CD4-positive, alpha-beta T cell treated with Interleukin-1 beta for 1 hour (primary cell): Measurements from ENCODE around the gene SLC25A24.
"Not testable (repeated sequence)": the region's sequence is repeated elsewhere in the genome, so short reads cannot be mapped to it uniquely, and the experiment has no call there.

Source experiments
- DNase-seq, 2 donors: peaks; one replicate each; pipeline ENCODE4 v3.0.0-alpha.2; 2020 to 2022

SLC25A24 gene

DNA sequence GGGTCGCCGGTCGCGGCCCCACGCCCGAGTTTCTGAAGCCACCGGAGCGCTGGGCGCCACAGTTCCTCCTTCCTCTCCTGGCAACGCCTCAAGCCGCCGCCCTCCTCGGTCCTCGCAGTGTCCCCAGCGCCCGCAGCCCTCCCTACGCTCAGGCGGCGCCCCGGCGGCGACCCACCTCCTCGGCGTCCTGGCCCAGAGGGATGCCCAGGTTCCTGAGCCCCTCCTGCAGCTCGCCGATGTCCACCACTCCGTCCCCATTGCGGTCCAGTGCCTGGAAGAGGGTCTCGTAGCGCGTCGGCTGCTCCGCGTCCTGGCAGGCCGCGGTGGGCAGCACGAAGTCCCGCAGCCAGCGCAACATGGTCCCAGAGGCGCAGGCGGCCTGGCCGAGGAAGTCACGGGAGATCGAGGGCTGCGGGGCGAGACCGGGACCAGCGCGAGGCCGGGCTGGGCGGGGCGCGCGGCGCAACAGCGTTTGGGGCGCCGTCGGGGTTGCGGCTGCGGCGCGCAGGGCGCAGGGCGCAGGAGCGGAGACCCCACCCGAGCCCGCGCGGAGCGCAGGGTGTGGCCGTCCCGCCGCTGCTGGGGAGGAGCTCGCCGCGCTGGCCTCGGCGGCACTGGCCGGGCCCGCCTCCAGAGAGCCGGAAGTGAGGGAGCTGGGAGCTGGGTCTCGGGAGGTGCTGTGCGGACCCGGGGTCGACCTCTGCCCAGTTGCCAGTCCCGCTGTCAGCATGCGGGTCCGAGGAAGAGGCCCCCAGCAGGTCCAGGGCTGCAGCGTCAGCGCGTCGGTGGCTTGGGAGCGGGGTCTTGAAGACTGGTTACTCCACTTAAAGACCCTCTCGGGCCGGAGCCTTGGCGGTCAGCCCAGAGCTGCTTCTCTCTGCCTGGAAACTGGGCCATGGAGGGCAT lies at the start of gene SLC25A24:
Gene SLC25A24, minus strand, starts transcription at position 563 of the 906 bp plus-strand sequence. Its CDS starts 205 bp downstream, at position 358.
- peak; percentile 76 to 77 for DNase-seq

DNA sequence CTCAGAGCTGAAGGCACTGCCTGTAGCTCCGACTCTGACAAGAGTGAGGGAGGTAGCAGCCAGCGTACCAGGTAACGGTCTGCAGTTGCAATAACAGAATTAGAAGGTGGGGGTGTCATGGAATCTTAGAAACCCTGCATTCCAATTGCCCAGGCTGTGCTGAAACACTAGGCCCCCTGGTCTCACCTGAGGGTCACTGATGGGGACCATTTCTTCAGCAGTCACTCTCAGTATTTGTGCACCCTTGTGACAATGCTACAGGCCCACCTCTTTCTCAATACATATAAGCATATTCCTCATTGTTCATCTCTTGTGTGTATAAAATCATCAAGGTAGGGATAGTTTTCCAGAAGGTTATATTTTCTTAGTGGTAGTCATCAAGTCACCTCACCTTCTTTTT lies 43.8 kb upstream of the SLC25A24 start, which contains the start of gene NBPF4:
Gene NBPF4, minus strand, starts transcription at position 101 of the 400 bp plus-strand sequence. CDS start 315 bp downstream, outside the sequence.
- not testable (repeated sequence) for DNase-seq

DNA sequence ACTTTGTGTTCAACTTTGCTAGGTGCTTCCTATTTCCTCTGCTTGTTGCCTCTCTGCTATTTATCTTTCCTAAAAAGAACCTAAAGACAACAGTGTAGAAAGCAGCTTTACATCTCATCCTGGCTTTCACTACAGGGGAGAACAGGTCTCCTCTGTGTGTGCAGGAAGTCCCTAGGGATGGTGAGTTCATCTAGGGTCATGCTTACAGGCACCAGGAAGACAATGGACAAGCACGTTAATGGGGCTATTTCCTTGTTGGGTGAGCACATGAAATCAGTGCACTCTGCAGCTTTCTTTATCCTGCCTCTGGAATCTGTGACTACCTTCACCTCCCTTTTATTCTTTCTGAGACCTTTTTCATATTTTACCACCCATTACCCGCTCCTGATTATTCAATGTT lies 39.3 kb upstream of the SLC25A24 start:
- not testable (repeated sequence) for DNase-seq

DNA sequence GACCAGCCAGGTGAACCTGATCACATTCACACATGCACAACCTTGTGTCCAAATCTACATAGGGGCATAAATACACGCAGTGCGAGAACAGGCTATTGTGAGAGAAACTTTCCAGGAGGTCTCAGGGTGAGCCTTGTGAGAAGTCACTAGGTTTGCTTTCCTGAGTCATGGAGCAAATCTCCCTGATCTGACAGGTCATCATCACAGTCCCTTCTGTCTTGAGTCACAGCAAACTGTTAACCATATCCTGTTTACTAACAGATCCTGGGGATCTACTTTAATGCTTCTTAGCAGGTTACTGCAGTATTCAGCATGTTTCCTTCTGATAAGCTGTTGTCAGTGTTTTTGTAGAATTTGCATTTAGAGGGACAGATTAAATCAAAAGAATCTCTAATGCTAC lies 35.2 kb upstream of the SLC25A24 start:
- not testable (repeated sequence) for DNase-seq

DNA sequence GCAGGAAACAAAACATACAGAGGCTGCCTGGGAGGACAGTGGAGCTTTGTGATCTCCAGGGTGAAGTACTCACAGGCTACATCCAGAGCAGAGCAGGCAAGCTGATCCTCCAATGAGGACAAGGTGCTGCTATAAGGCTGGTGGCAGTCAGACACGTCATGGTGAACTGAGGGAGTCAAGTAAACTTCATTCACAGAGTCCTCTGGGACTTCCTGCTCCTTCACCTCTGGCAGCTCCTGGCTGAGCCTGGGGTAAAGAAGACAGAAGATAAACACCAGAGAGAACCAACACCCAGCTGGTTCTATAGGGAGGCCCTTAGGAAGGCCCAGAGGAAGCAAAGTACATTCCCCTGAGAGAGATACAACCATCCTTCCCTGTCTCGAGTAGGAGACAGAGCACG lies 32.0 kb upstream of the SLC25A24 start:
- DNase-seq, result not testable (repeated sequence)

DNA sequence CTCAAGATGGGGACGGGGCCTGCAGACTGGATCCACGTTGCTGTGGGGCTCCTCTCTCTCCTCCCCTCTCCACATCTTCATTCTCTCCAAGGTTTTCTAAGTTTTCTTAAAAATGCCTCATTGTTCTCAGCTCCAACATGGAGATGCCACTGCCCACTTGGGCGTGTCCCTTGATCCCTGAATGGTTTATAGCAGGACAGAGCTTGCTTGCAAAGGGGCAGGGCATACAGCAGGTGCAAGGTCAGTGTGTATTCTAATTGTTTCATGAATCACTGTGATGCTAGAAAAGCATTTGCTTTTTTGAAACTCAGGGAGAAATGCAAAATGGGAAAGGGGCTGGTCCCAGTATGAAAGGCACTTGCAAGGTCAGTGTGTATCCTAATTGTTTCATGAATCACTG lies 29.8 kb upstream of the SLC25A24 start:
- not testable (repeated sequence) for DNase-seq

DNA sequence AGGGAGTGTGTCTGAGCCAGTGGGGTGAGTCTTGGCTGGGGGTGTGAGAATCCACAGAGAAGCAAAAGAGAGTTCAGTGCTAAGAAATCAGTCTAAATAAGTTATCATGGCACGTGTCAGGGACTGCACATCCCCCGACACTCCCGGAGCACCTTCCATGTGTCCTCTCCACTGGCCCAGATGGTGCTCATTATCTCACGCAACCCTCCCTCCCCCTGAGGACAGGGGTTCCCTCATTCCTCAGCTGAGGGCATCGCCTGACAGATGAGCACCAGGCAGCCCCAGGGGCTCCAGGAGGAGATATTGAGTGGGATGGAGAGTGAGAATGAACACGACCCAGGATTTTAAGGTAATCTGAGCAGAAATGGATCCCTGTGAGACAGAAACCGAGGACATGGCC lies 27.6 kb upstream of the SLC25A24 start:
- DNase-seq, result not testable (repeated sequence)

DNA sequence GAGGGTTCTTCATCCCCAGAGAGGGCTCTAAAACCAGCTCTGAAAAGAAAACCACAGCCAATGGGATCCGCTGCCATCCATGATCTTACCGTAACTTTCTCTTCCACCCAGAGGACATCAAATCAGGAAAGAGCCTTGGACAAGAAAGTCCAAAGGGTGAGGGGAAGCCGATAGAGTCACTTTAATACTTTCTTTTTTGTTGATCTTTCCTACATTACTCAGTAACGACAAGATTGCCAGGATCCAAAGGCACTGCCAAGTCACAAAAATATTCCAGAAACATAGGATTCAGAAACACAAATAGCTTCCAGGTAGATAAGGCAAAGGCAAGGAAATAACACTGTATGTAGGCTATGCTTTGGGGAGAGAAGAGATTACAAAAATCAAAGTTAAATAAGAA lies 26.7 kb upstream of the SLC25A24 start:
- not testable (repeated sequence) for DNase-seq

DNA sequence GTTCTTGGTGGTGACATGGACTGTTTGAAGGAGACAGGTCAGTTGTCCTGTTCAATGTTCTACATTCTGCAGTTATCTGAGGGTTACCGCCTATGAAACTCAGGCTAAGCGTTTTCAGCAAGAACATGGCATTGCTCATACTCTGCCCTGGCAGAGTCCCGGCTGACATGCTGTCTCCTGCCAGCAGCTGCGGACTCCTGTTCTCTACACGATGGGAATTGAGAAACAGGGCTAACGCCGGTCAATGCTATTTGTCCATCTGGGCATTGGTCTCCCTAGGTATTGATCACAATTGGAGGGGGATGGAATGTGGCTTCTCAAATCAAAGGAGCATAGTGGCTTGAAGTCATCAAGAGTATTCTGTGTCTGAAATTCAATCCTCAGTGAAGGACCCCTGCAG lies 23.1 kb upstream of the SLC25A24 start:
- DNase-seq, result not testable (repeated sequence)

DNA sequence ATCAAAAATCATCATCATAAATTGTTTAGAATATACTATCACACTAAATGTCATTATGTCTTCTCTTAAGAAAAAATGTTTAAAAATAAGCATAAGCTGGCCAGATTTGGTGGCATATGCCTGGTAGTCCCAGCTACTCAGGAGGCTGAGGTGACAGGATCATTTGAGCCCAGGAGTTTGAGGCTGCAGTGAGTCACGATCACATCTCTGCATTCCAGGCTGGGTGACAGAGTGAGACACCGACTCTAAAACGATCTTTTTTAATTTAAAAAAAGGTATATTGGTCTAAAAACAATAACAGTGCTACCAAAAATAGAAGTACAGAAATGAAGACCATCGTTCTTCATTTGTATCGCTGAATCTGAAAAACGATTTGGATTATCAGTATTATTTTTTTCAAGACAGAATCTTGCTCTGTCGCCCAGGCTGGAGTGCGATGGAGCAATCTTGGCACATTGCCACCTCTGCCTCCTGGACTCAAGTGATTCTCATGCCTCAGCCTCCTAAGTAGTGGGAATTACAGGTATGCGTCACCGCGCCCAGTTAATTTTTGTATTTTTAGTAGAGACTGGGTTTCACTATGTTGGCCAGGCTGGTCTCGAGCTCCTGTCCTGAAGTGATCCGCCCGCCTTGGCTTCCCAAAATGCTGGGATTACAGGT lies 17.5 kb upstream of the SLC25A24 start:
- not testable (repeated sequence) for DNase-seq

DNA sequence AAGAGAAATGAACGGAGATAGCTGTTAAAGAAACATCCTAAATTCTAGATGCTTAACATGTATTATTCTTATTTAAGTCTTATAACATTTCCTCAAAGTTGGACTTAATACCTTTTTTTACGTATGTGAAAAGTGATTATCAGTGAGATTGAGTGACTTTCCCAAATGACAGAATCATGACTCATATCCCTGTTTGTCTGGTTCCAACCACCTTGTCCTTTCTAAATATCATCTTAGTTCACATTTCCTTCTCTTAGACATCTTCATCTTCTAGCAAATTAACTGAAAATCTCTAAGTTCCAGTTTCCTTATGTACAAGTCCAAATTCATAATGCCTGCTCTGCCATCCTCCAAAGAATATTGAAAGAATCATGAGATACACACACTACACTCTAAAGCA lies 16.9 kb upstream of the SLC25A24 start:
- DNase-seq, result not testable (repeated sequence)

DNA sequence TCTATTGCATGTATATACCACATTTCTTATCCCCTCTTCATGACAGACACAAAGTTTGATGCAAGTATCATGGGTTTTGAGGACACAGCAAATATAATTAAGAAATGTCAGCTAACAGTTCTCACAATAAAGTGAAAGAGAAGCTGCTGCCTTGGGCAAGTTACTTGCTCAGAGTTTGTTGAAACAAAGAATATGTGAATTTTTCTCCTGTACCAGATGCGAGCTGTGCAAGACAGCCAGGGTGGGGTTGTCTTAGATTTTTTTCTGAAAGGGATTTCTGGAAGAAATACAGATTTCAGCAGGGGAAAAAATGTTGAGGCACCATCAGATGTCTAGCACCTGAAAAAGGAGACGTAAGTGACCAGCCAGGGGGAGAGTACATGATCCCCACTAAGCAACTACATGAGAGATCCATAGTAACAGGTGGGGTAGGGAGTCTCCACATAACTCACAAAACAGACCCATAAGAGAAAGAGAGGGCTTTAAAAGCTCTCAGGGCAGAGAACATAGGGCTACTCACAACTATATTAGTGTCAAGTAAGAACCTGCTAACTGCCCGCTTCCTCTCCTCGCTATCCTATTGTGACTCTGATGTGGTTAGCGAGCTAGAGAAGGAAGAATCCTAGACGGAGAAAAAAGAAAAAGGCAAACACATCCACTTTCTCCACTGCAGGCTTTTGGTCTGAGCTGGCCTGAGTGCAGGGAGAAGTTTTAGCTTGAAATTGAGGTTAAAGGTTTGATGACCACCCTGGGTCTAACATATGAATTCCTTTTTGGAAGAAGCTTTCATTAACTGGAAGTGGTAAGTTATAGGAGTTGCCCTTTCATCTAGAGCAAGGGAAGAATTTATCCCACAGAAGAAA lies 16.1 kb upstream of the SLC25A24 start:
- not testable (repeated sequence) for DNase-seq

DNA sequence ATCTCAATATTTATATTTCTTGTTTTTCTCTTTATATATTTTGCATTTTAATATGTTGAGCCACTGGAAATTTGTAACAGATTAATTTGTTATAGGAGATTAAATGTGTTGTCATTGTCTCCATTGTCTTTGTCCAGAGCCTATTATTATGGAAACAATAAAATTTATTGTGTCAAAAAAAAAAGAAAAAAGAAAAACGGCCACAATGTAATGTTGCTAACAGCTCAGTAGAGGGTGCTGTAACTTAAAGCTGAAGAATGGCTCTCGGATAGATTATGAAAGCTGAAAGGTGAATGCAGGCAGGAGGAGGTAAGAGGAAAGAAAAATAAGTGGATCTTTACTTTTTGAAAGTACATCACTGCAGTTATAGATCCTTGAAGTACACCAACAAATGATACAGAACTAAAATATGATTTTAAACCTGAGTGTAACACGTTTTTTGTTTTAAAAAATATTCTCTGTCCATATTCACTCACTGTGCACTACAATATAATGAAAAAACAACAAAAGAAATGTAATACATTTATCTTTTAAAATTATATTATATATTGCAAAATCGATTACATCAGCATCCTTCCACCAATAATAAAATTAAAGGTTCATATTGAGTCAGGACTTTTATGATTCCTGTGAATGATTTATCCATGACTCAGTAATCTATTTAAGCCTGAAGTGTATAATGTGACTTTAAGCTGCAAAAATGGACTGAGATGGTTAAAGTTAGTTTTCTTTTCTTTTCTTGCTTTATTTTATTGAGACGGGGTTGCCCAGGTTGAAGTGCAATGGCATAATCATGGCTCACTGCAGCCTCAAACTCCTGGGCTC lies 14.7 kb upstream of the SLC25A24 start:
- DNase-seq, result peak in 1 of 2 donors; percentile 34

DNA sequence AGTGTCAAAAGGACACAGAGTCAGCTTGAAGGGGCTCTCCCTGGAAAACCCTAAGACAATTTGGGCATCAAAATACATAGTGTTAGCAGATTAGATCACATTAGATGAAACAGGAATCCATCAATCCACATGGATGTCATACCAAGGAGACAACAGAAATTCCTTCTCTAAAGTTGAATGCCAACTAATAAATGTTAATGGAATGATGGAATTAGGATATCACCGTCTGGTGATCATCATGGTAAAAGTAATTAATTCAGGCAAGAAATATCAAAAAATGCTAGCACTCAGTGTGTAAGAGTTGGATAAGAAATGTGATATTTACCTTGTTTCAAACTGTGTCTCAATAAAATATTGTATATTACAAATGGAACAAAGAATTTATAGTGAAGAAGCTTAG lies 10.9 kb upstream of the SLC25A24 start:
- no peak for DNase-seq

DNA sequence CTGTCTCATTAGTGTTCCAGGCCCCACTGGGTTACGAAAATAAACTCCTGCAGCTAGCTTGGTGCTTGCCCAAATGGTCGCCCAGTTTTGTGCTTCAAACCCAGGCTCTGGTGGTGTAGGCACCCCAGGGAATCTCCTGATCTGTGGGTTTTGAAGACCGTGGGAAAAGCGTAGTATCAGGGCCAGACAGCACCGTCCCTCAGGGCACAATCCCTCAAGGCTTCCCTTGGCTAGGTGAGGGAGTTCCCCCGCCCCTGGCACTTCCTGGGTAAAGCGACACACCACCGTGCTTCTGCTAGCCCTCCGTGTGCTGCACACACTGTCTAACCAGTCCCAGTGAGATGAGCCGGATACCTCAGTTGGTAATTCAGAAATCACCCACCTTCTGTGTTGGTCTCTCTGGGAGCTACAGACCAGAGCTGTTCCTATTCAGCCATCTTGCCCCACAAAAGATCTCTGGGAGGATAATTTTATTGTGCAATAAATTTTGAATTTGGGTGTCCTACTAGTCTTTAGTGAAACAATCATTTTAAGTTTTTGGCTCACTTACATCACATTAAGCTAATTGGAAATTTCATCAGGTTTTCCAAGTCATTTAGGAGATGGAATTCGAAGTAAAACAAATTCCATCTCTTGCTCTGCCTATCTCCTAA lies 9.4 kb upstream of the SLC25A24 start:
- DNase-seq, result no peak

DNA sequence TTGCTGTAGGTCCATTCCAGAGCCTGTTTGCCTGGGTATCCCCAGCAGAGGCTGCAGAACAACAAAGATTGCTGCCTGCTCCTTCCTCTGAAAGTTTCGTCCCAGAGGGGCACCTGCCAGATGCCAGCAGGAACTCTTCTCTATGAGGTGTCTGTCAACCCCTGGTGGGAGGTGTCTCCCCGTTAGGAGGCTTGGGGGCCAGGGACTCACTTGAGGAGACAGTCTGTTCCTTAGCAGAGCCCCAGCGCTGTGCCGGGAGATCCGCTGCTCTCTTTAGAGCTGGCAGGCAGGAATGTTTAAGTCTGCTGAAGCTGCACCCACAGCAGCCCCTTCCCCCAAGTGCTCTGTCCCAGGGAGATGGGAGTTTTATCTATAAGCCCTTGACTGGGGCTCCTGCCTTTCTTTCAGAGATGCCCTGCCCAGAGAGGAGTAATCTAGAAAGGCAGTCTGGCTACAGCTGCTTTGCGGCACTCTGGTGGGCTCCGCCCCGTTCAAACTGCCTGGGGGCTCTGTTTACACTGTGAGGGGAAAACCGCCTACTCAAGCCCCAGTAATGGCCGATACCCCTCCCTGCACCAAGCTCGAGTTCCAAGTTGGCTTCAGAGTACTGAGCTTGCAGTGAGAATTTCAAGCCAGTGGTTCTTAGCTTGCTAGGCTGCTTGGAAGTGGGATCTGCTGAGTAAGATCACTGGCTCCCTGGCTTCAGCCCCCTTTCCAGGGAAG lies 8.7 kb upstream of the SLC25A24 start:
- no peak for DNase-seq

DNA sequence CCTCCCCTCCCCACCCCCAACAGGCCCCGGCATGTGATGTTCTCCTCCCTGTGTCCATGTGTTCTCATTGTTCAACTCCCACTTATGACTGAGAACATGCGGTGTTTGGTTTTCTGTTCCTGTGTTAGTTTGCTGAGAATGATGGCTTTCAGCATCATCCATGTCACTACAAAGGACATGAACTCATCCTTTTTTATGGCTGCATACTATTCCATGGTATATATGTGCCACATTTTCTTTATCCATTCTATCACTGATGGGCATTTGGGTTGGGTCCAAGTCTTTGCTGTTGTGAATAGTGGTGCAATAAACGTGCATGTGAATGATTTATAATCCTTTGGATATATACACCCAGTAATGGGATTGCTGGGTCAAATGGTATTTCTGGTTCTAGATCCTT lies 3.4 kb upstream of the SLC25A24 start:
- not testable (repeated sequence) for DNase-seq

DNA sequence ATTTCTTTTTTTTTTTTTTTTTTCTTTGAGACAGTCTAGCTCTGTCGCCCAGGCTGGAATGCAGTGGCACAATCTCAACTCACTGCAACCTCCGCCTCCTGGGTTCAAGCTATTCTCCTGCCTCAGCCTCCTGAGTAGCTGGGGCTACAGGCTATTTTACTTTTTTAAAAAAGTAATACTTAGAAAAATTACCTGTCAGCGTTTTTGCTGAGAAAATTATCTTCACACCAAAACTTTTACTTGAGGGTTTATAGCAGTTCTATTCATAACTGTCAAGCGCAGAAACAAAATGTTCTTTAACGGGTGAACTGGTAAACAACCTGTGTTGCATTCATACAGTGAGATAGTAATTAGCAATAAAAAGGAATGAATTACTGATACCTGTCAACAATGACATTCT lies 1.5 kb upstream of the SLC25A24 start:
- DNase-seq, result no peak

DNA sequence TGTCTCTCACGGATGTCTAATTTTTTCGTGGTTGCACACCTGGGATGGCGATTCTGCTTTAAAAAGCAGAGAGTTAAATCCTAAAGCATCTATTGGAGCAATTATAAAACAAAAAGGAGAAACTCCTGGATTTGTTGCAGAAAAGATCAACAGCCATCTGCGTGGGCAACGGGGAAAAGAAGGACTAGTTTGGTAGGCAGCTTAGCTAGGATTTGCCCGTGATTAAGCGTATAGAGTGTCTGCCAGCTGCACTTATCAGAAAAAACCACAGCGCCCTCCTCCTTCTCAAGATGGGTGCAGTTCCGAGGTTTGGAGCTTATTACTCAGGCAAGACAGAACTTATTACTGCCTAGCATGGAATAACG lies 526 bp upstream of the SLC25A24 start:
- peak; percentile 39 to 52 for DNase-seq

DNA sequence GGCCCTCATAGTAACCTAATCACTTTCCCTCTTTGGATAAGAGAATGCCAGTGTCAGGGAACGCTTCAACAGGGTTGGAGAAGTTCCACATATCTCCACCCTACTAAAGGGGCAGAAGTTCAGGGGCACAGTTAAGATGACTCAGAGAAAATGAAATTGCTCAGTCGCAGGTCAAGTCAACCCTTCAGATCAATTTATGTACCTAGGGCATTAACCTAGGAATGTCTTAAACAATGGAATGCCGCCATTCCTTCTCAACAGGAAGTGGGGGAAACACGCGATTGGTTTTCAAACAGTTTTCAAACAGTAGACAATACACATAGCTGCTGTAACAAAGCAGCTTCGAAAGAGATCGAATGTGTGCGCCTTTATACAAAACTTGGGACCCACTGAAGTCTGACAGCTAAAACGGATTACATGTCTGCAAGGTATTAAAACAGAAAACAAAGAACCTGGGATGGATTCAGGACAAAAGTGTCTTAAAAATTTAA lies 897 bp downstream of the SLC25A24 start:
- no peak for DNase-seq

DNA sequence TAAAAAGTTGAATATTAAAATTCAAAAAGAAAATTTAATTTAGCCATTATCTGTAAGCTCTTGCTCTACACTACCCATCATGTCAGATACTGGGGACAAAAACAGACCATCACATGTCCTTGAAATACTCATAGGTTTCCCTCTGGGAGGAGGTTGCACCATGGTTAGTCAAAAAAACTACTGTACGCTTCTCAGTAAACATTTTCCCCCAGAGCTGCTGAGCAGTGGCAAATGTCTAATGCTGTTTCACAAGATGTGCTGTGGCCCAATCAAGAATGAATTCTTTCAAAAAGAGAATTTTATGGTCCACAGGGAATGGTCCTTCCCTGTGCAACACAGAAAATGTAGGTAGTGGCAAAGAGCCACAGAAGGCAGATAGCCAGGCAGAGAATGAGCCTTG lies 6.1 kb downstream of the SLC25A24 start:
- no peak for DNase-seq
